GM23338 (cell line): ENCODE results near the gene MRPL20. TPM values are rescaled to one million over a fixed set of nuclear protein-coding genes. Genes with fewer than 3 reads are reported as not detected.

Experiments used
- ATAC-seq: fragments of 200-7000 bp; cut with Tn5 transposase; 3 replicates; pipeline ENCODE4 v1.9.1; 2020
- DNase-seq: peaks from one replicate; pipeline ENCODE4 v3.0.0-alpha.2; 2015; ENCODE audit warnings: low spot score
- H2AFZ ChIP-seq: fragments of 200-600 bp; sonication (generic); 2 replicates; pipeline ENCODE4 v1.8.0; 2016; ENCODE audit warnings: antibody characterized with exemption, mild to moderate bottlenecking, moderate library complexity
- H3F3A ChIP-seq: fragments of 200-600 bp; sonication (generic); replicated peaks from 2 replicates; pipeline ENCODE4 v1.8.0; 2017; ENCODE audit warnings: antibody characterized with exemption, mixed run types, low read depth
- H3K27ac ChIP-seq: fragments of 200-600 bp; sonication (generic); 2 replicates; pipeline ENCODE4 v1.6.1; 2016; ENCODE audit warnings: low read depth
- H3K27me3 ChIP-seq: fragments of 200-600 bp; sonication (generic); 2 replicates; pipeline ENCODE4 v1.8.0; 2016; ENCODE audit warnings: mild to moderate bottlenecking, mixed run types, moderate library complexity; ENCODE audit not compliant: insufficient read depth
- H3K36me3 ChIP-seq: fragments of 200-600 bp; sonication (generic); 2 replicates; pipeline ENCODE4 v1.8.0; 2016; ENCODE audit warnings: mild to moderate bottlenecking; ENCODE audit not compliant: insufficient read depth
- H3K4me1 ChIP-seq: fragments of 200-600 bp; sonication (generic); 2 replicates; pipeline ENCODE4 v1.8.0; 2016; ENCODE audit warnings: mild to moderate bottlenecking, moderate library complexity; ENCODE audit not compliant: insufficient read depth
- H3K4me2 ChIP-seq: fragments of 200-600 bp; sonication (generic); 2 replicates; pipeline ENCODE4 v1.7.1; 2017; ENCODE audit warnings: mixed run types
- H3K4me3 ChIP-seq: fragments of 200-600 bp; sonication (generic); 2 replicates; pipeline ENCODE4 v1.6.1; 2016; ENCODE audit warnings: mixed run types
- H3K79me2 ChIP-seq: fragments of 200-600 bp; sonication (generic); replicated peaks from 2 replicates; pipeline ENCODE4 v1.8.0; 2017; ENCODE audit warnings: mild to moderate bottlenecking; ENCODE audit not compliant: insufficient read depth
- H3K9me2 ChIP-seq: fragments of 200-600 bp; sonication (generic); 2 replicates; pipeline ENCODE4 v1.8.0; 2017; ENCODE audit not compliant: insufficient read depth
- H4K20me1 ChIP-seq: fragments of 200-600 bp; sonication (generic); replicated peaks from 2 replicates; pipeline ENCODE4 v1.8.0; 2017; ENCODE audit warnings: mild to moderate bottlenecking; ENCODE audit not compliant: insufficient read depth
- H3K27ac Mint-ChIP-seq: 2 replicates; pipeline ENCODE4 v1.8.0; 2020; ENCODE audit warnings: inconsistent platforms, mild to moderate bottlenecking, moderate library complexity, mixed read lengths
- H3K27me3 Mint-ChIP-seq: 3 replicates; pipeline ENCODE4 v1.8.0; 2022; ENCODE audit warnings: low read depth, mild to moderate bottlenecking, moderate library complexity, mixed read lengths, inconsistent platforms; ENCODE audit not compliant: insufficient read depth, poor library complexity
- H3K36me3 Mint-ChIP-seq: 3 replicates; pipeline ENCODE4 v1.8.0; 2021; ENCODE audit warnings: low read depth, mild to moderate bottlenecking, inconsistent platforms, moderate library complexity, mixed read lengths
- H3K4me1 Mint-ChIP-seq: 3 replicates; pipeline ENCODE4 v1.8.0; 2020; ENCODE audit warnings: mild to moderate bottlenecking, inconsistent platforms, mixed read lengths
- H3K4me3 Mint-ChIP-seq: 3 replicates; pipeline ENCODE4 v1.8.0; 2021; ENCODE audit warnings: moderate library complexity, mild to moderate bottlenecking, inconsistent platforms, mixed read lengths
- H3K9me3 Mint-ChIP-seq: 3 replicates; pipeline ENCODE4 v1.8.0; 2020; ENCODE audit warnings: moderate library complexity, mild to moderate bottlenecking, inconsistent platforms, mixed read lengths
- CREB1 ChIP-seq: fragments of 250-450 bp; sonication (Bioruptor Pico); IDR thresholded peaks from 2 replicates; pipeline ENCODE4 v1.5.0; 2020; ENCODE audit warnings: low read depth, mild to moderate bottlenecking, moderate library complexity
- CTCF ChIP-seq, 2 experiments: fragments of 200-600 bp in 1 of 2; sonication (generic) in 1 of 2; conservative IDR thresholded peaks; 2 replicates each; pipeline versions ENCODE4 v1.5.1 to v1.6.1; 2016 to 2017; ENCODE audit warnings: antibody characterized with exemption in 2 of 2, low read depth in 2 of 2, mild to moderate bottlenecking in 2 of 2, moderate library complexity in 1 of 2
- ETS1 ChIP-seq: IDR thresholded peaks from 2 replicates; pipeline ENCODE4 v1.6.1; 2016; ENCODE audit warnings: antibody characterized with exemption
- EZH2 ChIP-seq: fragments of 200-600 bp; sonication (generic); IDR thresholded peaks from one replicate; pipeline ENCODE4 v1.8.0; 2017; ENCODE audit warnings: antibody characterized with exemption, mild to moderate bottlenecking, low read depth; ENCODE audit not compliant: unreplicated experiment
- EZH2phosphoT487 ChIP-seq: fragments of 200-600 bp; sonication (generic); IDR thresholded peaks from one replicate; pipeline ENCODE4 v1.8.1; 2018; ENCODE audit warnings: antibody characterized with exemption; ENCODE audit not compliant: unreplicated experiment
- JUNB ChIP-seq: IDR thresholded peaks from one replicate; pipeline ENCODE4 v1.6.1; 2016; ENCODE audit warnings: antibody characterized with exemption; ENCODE audit not compliant: unreplicated experiment
- NANOG ChIP-seq: IDR thresholded peaks from 2 replicates; pipeline ENCODE4 v1.6.1; 2016; ENCODE audit warnings: antibody characterized with exemption, borderline replicate concordance
- POLR2AphosphoS5 ChIP-seq: IDR thresholded peaks from 2 replicates; pipeline ENCODE4 v1.6.1; 2016; ENCODE audit warnings: antibody characterized with exemption, low read depth
- REST ChIP-seq: IDR thresholded peaks from one replicate; pipeline ENCODE4 v1.6.1; 2018; ENCODE audit warnings: antibody characterized with exemption; ENCODE audit not compliant: unreplicated experiment
- STAT1 ChIP-seq: IDR thresholded peaks from one replicate; pipeline ENCODE4 v1.6.1; 2016; ENCODE audit warnings: antibody characterized with exemption; ENCODE audit not compliant: unreplicated experiment
- ZNF114 ChIP-seq: fragments of 250-450 bp; sonication (Bioruptor Pico); IDR thresholded peaks from 2 replicates; pipeline ENCODE4 v1.5.0; 2020; ENCODE audit warnings: mild to moderate bottlenecking, moderate library complexity
- ZNF331 ChIP-seq: fragments of 250-450 bp; sonication (Bioruptor Pico); IDR thresholded peaks from 2 replicates; pipeline ENCODE4 v1.5.0; 2020; ENCODE audit warnings: low read depth, mild to moderate bottlenecking, moderate library complexity
- ZNF462 ChIP-seq: fragments of 250-450 bp; sonication (Bioruptor Pico); IDR thresholded peaks from 2 replicates; pipeline ENCODE4 v1.5.0; 2020; ENCODE audit warnings: mild to moderate bottlenecking, moderate library complexity
- polyA plus RNA-seq: library from polyadenylated mRNA; unstranded; fragments of >200 nt; fragmentation: Nextera tagmentation; extraction: Ambion mirVana; gene quantifications from 2 replicates; pipeline ENCODE4 v1.2.1, GENCODE V29; 2016
- total RNA-seq: library from RNA; depleted of rRNA; stranded (reverse); fragments of >200 nt; shearing (Covaris generic); gene quantifications from 2 replicates; pipeline ENCODE4 v1.2.3, GENCODE V29; 2014

The MRPL20 gene
- total and polyA plus RNA-seq, 2 experiments from 2014 or later = 173 to 319 TPM

GRCh38 chr1:1393014-1393413 lies 14.1 kb downstream of the MRPL20 start (continued):
- no peak for TF ChIP-seq EZH2phosphoT487

GRCh38 chr1:1391225-1391624 lies 15.9 kb downstream of the MRPL20 start:
- no peak overlapping the region for H2AFZ ChIP-seq
- H3K4me2 ChIP-seq = no peak overlapping the region
- no peak for ATAC-seq
- H4K20me1 ChIP-seq = peaks cover 24% of the 10 kb centered on the region
- Mint-ChIP-seq H3K36me3 (peaks cover 97% of the 10 kb centered on the region), H3K27me3 (peaks cover 4% of the 10 kb centered on the region), H3K27ac (no peak overlapping the region), H3K4me1 (no peaks in the 10 kb centered on the region), H3K4me3 (no peak overlapping the region), H3K9me3 (no peaks in the 10 kb centered on the region)
- no peaks in the 10 kb centered on the region for H3K4me1 ChIP-seq
- H3K4me3 ChIP-seq = no peak overlapping the region
- H3K79me2 ChIP-seq = peaks cover 35% of the 10 kb centered on the region
- no peak for DNase-seq
- no peaks in the 10 kb centered on the region for H3K9me2 ChIP-seq
- H3F3A ChIP-seq = peaks cover 45% of the 10 kb centered on the region
- peaks cover 86% of the 10 kb centered on the region for H3K36me3 ChIP-seq
- H3K27me3 ChIP-seq = no peaks in the 10 kb centered on the region
- TF ChIP-seq NANOG (no peak), ZNF462 (no peak), REST (no peak), ETS1 (no peak), JUNB (no peak), POLR2AphosphoS5 (no peak), EZH2 (no peak), CREB1 (CRISPR knock-in tag) (no peak), ZNF114 (CRISPR knock-in tag) (no peak), EZH2phosphoT487 (no peak), ZNF331 (CRISPR knock-in tag) (no peak), STAT1 (no peak), CTCF (conservative IDR thresholded peaks at IDR 0.05; ENCODE audit: low read depth in 2 of 2) (no peak)
- H3K27ac ChIP-seq = no peak overlapping the region
